T-helper 22 cell (primary cell): ENCODE measurements around the gene TLE6.
A peak's percentile ranks its signal among the peaks of the same experiment; 100 is the strongest.
"Not testable (repeated sequence)": the region's sequence is repeated elsewhere in the genome, so short reads cannot be mapped to it uniquely, and the experiment has no call there.

Experiments used
- DNase-seq: peaks from one replicate; pipeline ENCODE4 v3.0.0-alpha.2; 2020; ENCODE audit warnings: low read depth

The TLE6 gene

GRCh38 chr19:2977001-2977745, at the start of gene TLE6:
TLE6 (plus strand) TSS chr19:2977564; CDS start chr19:2978234, 670 bp downstream.
- peak; percentile 88 for DNase-seq

GRCh38 chr19:2933490-2933910, 43.9 kb upstream of the TLE6 start:
- no peak for DNase-seq

- DNase-seq: not testable (repeated sequence)
These were observed 41.5 kb upstream of the TLE6 start for GRCh38 chr19:2935863-2936262.

- DNase-seq: no peak
These were observed 34.3 kb upstream of the TLE6 start for GRCh38 chr19:2942928-2943640.

DNA sequence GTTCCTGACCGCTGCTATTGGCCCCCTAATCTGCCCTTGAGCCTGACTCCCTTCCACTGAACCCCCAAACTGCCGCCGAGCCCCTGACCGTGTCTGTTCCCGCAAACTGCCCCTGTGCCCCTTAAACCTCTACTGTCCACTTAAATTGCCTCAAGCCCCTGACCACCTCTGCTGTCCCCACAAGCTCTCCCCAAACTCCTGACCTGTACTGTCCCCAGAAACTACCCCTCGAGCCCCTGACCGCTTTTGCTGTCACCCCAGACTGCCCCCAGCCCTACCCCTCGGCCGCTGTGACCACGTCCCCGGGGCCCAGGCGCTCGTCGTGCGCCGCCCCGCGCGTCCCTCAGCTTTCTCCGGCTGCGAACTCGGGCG, 33.0 kb upstream of the TLE6 start:
- no peak for DNase-seq

- DNase-seq: peak; percentile 96
These were observed 32.4 kb upstream of the TLE6 start, which contains the start of gene ZNF77 for GRCh38 chr19:2944775-2945574. ZNF77 (minus strand) TSS chr19:2944971; CDS start chr19:2944840, 131 bp downstream.

GRCh38 chr19:2945575-2946184, 31.7 kb upstream of the TLE6 start:
- no peak for DNase-seq

GRCh38 chr19:2949939-2950285, 27.5 kb upstream of the TLE6 start:
- DNase-seq: no peak

DNA sequence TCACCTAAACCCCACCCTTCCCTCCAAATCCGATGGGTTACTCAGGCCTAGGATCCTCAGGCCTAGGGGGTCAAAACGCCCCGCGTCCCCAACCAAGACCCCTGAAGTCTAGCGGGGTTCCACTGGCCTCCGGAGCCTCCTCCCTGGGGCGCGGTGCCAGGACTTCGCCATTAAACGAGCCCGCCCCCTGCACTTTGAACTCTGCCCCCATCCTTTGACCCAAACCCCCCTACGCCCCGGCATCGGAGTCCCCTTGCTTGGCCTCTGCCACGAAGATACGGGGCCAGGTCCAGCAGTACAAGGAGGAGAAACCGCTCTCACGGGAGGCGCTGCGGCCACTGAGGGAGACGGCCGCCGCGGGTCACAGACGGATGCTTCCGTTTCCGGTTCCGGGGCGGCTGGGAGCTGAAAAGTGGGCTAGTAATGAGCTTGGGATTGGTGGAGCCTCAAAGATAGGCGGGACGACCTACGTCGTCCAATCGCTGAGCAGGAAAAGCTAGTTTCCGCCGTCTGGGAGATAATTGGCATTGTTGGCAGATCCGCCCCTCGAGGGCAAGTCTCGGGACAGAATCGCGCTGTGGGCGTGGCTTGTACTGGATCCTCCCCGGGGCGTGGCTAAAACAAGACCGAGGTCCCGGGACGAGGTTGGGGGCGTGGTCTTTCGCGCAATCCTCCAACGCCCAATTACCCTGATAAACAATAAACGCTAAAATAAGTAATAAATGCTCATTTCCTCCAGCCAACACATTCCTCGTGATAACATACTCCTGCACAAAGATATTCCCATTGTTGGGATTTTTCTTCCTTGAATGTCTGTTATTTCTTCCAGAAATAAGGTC, 26.9 kb upstream of the TLE6 start:
- DNase-seq: peak; percentile 99

GRCh38 chr19:2952953-2953481, 24.3 kb upstream of the TLE6 start:
- DNase-seq: no peak

GRCh38 chr19:2957160-2957559, 20.2 kb upstream of the TLE6 start:
- DNase-seq: no peak

- DNase-seq: no peak
These were observed 17.2 kb upstream of the TLE6 start for GRCh38 chr19:2960120-2960519.

DNA sequence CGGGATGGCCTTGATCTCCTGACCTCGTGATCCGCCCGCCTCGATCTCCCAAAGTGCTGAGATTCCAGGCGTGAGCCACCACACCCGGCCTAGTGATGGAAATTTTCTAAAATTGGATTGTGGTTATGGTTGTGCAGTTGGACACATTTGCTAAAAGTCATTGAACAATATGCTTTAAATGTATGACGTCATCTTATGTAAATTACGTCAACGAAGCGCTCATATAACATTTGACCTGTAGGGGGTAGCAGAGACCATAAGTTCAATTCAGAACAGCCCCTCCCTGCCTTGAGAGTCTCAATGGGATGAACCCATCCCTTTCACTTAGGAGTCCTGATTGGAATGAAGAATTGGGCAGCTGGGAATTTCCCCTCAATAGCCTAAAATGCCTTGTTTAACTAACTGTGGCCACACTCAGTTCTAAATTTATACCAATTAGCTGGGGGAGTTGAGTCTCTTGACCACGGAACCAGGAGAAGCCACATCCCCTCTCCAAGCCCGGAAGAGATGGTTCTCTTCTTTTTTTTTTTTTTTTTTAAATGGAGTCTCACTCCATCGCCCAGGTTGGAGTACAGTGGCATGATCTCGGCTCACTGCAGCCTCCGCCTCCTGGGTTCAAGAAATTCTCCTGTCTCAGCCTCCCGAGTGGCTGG, 15.2 kb upstream of the TLE6 start:
- DNase-seq: no peak

DNA sequence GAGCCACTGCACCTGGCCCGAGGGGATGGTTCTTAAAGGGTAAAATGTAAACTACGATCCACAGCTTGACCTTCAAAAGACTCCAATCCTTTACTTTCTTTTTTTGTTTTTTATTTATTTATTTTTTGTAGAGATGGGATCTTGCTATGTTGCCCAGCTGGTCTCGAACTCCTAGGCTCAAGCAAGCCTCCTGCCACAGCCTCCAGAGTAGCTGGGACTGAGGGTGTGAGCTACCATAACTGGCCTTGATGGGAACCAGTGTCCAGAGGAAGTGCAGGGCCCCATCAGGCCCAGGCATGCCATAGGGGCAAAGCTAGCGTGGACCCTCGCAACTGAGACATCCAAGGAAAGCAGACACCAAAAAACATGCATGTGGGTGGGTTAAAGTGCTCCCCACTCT, 14.2 kb upstream of the TLE6 start:
- DNase-seq: no peak

DNA sequence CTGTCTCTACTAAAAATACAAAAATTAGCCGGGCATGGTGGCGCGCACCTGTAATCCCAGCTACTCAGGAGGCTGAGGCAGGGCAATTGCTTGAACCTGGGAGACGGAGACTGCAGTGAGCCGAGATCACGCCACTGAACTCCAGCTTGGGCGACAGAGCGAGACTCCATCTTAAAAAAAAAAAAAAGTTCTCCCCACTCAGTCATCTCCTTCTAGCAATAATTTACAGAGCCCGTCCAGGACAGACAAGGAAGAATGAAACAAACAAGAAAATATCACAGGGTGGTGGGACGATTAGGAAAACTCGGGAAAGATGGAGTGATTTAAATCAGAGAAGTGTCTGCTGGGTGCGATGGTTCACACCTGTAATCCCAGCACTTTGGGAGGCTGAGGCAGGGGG, 13.7 kb upstream of the TLE6 start:
- not testable (repeated sequence) for DNase-seq

DNA sequence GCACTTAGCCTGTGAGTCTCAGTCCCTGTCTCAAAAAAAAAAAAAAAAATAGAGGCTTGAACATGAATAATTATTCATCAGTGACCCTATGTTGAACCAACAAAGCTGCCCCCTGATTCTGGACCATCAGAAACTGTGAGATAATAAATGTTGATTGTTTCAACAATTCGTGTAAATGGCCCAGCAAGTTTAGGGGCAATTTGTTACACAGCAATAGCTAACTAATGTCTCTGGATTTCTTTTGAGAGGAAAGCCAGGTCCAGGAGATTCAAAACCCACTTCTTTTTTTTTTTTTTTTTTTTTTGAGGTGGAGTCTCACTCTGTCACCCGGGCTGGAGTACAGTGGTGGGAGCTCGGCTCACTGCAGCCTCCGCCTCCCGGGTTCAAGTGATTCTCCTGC, 12.5 kb upstream of the TLE6 start:
- DNase-seq: no peak

GRCh38 chr19:2967972-2968371, 9.4 kb upstream of the TLE6 start:
- no peak for DNase-seq

DNA sequence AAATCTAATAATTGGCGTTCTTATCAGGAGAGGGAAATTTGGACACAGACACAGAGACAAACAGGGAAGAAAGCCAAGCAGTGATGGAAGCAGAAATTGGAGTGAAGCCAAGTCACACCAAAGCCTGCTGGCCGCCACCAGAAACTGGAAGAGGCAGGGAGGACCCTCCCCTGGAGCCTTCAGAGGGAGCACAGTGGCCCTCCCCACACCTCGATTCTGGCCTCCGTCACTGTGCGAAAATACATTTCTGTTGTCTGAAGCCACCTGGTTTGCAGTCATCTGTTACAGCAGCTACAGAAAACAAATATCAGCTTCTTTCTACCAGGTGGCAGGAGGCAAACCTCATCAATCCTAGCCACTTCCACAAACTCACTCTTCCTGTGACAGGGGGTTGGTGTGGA, 8.3 kb upstream of the TLE6 start:
- DNase-seq: no peak

GRCh38 chr19:2970201-2970835, 7.0 kb upstream of the TLE6 start:
- no peak for DNase-seq

DNA sequence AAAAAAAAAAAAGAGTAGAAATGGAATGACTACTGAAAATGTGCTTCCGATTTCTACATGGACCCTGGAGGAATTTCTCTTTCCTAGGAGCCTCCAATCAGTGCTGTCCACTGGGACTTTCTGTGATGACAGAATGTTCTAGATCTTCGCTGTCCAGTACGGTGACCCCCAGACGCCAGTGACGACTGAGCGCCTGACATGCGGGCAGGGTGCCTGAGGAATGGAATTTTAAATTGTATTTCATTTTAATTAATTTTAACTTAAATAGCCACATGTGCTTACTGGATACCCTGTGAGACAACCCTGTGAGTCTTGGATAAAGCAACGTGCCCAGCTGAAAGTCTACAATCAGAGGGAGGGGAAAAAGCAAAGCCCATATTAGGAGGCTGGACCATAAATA, 4.1 kb upstream of the TLE6 start:
- no peak for DNase-seq
